ENCODE results near the gene SERGEF.

DNA sequence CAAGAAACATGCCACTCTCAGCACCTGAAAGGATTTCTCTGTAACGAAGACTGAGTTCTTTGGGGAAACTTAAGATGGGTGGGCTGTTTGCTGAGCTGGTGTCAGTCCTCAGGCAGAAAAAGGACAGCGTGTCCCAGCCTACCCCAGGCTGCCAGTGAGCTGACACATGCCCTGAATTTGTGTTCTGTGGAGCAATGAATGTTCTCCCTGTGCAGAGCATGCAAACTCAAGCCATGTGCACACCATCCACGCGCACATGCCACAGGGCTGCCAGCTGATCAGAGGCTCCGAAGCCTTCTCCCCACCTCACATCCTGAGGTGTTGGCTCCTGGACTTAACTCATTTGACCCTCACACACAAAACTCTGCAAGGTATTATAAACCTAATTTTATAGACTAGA is 173.4 kb downstream of the SERGEF start:
- TF ChIP-seq, protein P1, sequence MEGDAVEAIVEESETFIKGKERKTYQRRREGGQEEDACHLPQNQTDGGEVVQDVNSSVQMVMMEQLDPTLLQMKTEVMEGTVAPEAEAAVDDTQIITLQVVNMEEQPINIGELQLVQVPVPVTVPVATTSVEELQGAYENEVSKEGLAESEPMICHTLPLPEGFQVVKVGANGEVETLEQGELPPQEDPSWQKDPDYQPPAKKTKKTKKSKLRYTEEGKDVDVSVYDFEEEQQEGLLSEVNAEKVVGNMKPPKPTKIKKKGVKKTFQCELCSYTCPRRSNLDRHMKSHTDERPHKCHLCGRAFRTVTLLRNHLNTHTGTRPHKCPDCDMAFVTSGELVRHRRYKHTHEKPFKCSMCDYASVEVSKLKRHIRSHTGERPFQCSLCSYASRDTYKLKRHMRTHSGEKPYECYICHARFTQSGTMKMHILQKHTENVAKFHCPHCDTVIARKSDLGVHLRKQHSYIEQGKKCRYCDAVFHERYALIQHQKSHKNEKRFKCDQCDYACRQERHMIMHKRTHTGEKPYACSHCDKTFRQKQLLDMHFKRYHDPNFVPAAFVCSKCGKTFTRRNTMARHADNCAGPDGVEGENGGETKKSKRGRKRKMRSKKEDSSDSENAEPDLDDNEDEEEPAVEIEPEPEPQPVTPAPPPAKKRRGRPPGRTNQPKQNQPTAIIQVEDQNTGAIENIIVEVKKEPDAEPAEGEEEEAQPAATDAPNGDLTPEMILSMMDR (IDR thresholded peaks at IDR 0.05; ENCODE audit: low read depth, low read length, poor library complexity, severe bottlenecking) = no peak
- TF ChIP-seq EZH2phosphoT487 (IDR thresholded peaks at IDR 0.05; ENCODE audit: borderline replicate concordance, low read length) = no peak
